Endothelial cell of umbilical vein (primary cell): ENCODE results near the gene SFSWAP. TPM values are rescaled to one million over a fixed set of nuclear protein-coding genes. Genes with fewer than 3 reads are reported as not detected.

Experiments
- BruUV-seq: library from RNA; stranded (reverse); fragments of 400-500 nt; replicated peaks from 2 replicates; lab custom pipeline; 2021; lab: Mats Ljungman, UMichigan
- CTCF ChIA-PET: fragments of 300-600, 350-600 bp; sonication (Branson Sonifier 250); formaldehyde crosslinking; loops from one replicate; lab custom pipeline; 2021; ENCODE audit warnings: antibody characterized with exemption, inconsistent platforms; lab: Charles Lee
- POLR2A ChIA-PET: fragments of 300-600, 350-600 bp; sonication (Branson Sonifier 250); formaldehyde crosslinking; loops from one replicate; lab custom pipeline; 2021; ENCODE audit warnings: antibody characterized with exemption, inconsistent platforms; lab: Charles Lee
- DNase-seq: peaks from one replicate; pipeline ENCODE4 v3.0.0-alpha.2; 2011; ENCODE audit warnings: low read depth, low spot score
- FAIRE-seq: peaks from 2 replicates; lab custom pipeline; 2011; peaks lifted over from hg19 to GRCh38; lab: Jason Lieb, UNC
- H2AFZ ChIP-seq: 2 replicates; pipeline ENCODE4 v1.6.0; 2012; ENCODE audit warnings: low read depth, low read length, control low read depth, inconsistent platforms
- H3K27ac ChIP-seq: 2 replicates; pipeline ENCODE4 v1.5.1; 2011; ENCODE audit warnings: low read depth, mild to moderate bottlenecking, control low read depth, low read length, moderate library complexity; ENCODE audit not compliant: insufficient read depth
- H3K27me3 ChIP-seq, 2 experiments: 2 replicates each; pipeline versions ENCODE4 v1.6.0 to v1.6.1; 2011; ENCODE audit warnings: low read length in 2 of 2, mixed read lengths in 1 of 2; ENCODE audit not compliant: control insufficient read depth in 2 of 2, insufficient read depth in 2 of 2
- H3K36me3 ChIP-seq, 2 experiments: 2 replicates in 1 of 2; 3 replicates in 1 of 2; pipeline ENCODE4 v1.5.1; 2011; ENCODE audit warnings: low read length in 2 of 2, mild to moderate bottlenecking in 1 of 2, moderate library complexity in 1 of 2; ENCODE audit not compliant: control insufficient read depth in 2 of 2, insufficient read depth in 2 of 2; ENCODE audit errors: extremely low read depth in 1 of 2
- H3K4me1 ChIP-seq: 3 replicates; pipeline ENCODE4 v1.5.1; 2011; ENCODE audit warnings: mild to moderate bottlenecking, low read length; ENCODE audit not compliant: control insufficient read depth, insufficient read depth; ENCODE audit errors: extremely low read depth
- H3K4me2 ChIP-seq: 2 replicates; pipeline ENCODE4 v1.6.1; 2011; ENCODE audit warnings: low read length, control low read depth, mixed read lengths; ENCODE audit not compliant: insufficient read depth
- H3K4me3 ChIP-seq, 3 experiments: fragments of 200-600 bp in 1 of 3; sonication (generic), shearing (Covaris generic) in 1 of 3; replicated peaks in 1 of 3; 2 replicates each; pipeline ENCODE4 v1.5.1; 2011 to 2016; ENCODE audit warnings: control low read depth in 3 of 3, low read length in 3 of 3, mild to moderate bottlenecking in 2 of 3, inconsistent platforms in 1 of 3, low read depth in 1 of 3, moderate library complexity in 1 of 3; ENCODE audit not compliant: insufficient read depth in 1 of 3
- H3K79me2 ChIP-seq: 2 replicates; pipeline ENCODE4 v1.6.0; 2012; ENCODE audit warnings: low read length, inconsistent platforms; ENCODE audit not compliant: control insufficient read depth, insufficient read depth
- H3K9ac ChIP-seq: replicated peaks from 2 replicates; pipeline ENCODE3; 2011; ENCODE audit warnings: low read length, control low read depth; ENCODE audit not compliant: insufficient read depth; ENCODE audit errors: extremely low read depth
- H3K9me1 ChIP-seq: replicated peaks from 3 replicates; pipeline ENCODE4 v1.6.0; 2011; ENCODE audit warnings: mild to moderate bottlenecking, low read length; ENCODE audit not compliant: control insufficient read depth, insufficient read depth; ENCODE audit errors: extremely low read depth
- H3K9me3 ChIP-seq: replicated peaks from 2 replicates; pipeline ENCODE4 v1.5.1; 2012; ENCODE audit warnings: low read length, inconsistent platforms; ENCODE audit not compliant: control insufficient read depth, insufficient read depth
- H4K20me1 ChIP-seq: replicated peaks from 2 replicates; pipeline ENCODE3; 2011; ENCODE audit warnings: mild to moderate bottlenecking, low read length; ENCODE audit not compliant: control insufficient read depth, insufficient read depth; ENCODE audit errors: extremely low read depth
- EZH2 ChIP-seq: IDR thresholded peaks from 2 replicates; pipeline ENCODE4 v1.6.1; 2012; ENCODE audit warnings: borderline replicate concordance, low read depth, mild to moderate bottlenecking, moderate library complexity, low read length, inconsistent platforms; ENCODE audit not compliant: severe bottlenecking
- FOS ChIP-seq: IDR thresholded peaks from 2 replicates; pipeline ENCODE4 v1.6.1; 2011; ENCODE audit warnings: mild to moderate bottlenecking, low read length, moderate library complexity, borderline replicate concordance; ENCODE audit not compliant: insufficient read depth
- GATA2 ChIP-seq: IDR thresholded peaks from 2 replicates; pipeline ENCODE4 v1.7.0; 2011; ENCODE audit warnings: low read depth, mild to moderate bottlenecking, moderate library complexity, mixed read lengths, low read length; ENCODE audit not compliant: insufficient read length, insufficient read depth
- JUN ChIP-seq: IDR thresholded peaks from 2 replicates; pipeline ENCODE4 v1.6.1; 2011; ENCODE audit warnings: borderline replicate concordance, low read depth; ENCODE audit not compliant: insufficient read length, insufficient read depth
- MYC ChIP-seq: IDR thresholded peaks from one replicate; pipeline ENCODE4 v1.6.1; 2011; ENCODE audit warnings: mild to moderate bottlenecking, low read depth, low read length
- POLR2A ChIP-seq: IDR thresholded peaks from 2 replicates; pipeline ENCODE4 v1.6.1; 2012; ENCODE audit warnings: low read depth, mild to moderate bottlenecking, control low read depth, low read length
- POLR2AphosphoS5 ChIP-seq: IDR thresholded peaks from 2 replicates; pipeline ENCODE4 v1.6.1; 2012; ENCODE audit warnings: low read depth, mild to moderate bottlenecking, control low read depth, low read length, moderate library complexity; ENCODE audit not compliant: insufficient read depth
- dilution Hi-C: fragments of 300-500 bp; cut with MboI; formaldehyde crosslinking; loops from one replicate; pipeline ENCODE4 v1.15.0; 2019; ENCODE audit warnings: low sequenced_read_pairs; ENCODE audit not compliant: extremely low pct_ligation_motif_present
- intact Hi-C: fragments of 100-400 bp; cut with micrococcal nuclease; formaldehyde crosslinking; loops from one replicate; pipeline ENCODE4 v1.10.0; 2022
- polyA plus RNA-seq, 4 experiments: library from polyadenylated mRNA; depleted of rRNA in 3 of 4; stranded (reverse) in 3 of 4; unstranded in 1 of 4; fragments of >200 nt; gene quantifications; 2 replicates each; pipeline versions ENCODE4 v1.2.1 to v1.2.3, GENCODE V29; 2011 to 2012; ENCODE audit warnings: missing spikeins in 1 of 4
- total RNA-seq: library from RNA; stranded (reverse); gene quantifications from 2 replicates; pipeline ENCODE4 v1.2.3, GENCODE V29; 2021
- TF ChIP-seq, protein P1 (sequence below), 2 donors: IDR thresholded peaks; 1 replicate in 1 of 2; 2 replicates in 1 of 2; pipeline ENCODE4 v1.5.1; 2011; ENCODE audit warnings: low read length in 2 of 2, mild to moderate bottlenecking in 2 of 2, moderate library complexity in 2 of 2, control low read depth in 1 of 2, inconsistent platforms in 1 of 2, low read depth in 1 of 2; ENCODE audit not compliant: insufficient read depth in 1 of 2; ENCODE audit errors: extremely low read depth in 1 of 2
- TF ChIP-seq, protein P2 (sequence below): IDR thresholded peaks from 2 replicates; pipeline ENCODE4 v1.6.1; 2011; ENCODE audit not compliant: insufficient read depth, insufficient read length

Gene SFSWAP
- total and polyA plus RNA-seq, 2 donors (not counting 3 experiments of a cell fraction or from before 2014, with no cell fraction given) = 38.1 to 53.3 TPM

DNA sequence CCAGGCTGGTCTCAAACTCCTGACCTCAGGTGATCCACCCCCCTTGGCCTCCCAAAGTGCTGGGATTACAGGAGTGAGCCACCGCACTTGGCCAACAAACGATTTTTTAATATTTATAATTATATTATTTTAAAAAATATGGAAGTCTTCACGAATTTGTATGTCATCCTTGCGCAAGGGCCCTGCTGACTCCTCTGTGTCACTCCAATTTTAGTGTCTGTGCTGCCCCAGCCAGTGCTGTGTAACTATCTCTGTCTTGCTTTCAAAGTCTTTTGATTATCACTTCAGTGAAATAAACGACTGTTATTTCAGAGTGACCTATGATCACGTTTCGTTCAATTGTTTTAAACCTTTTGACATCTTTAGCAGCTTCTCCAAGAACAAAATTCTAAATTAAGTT, 104.2 kb downstream of the SFSWAP start:
- no peak overlapping the region for H3K9ac ChIP-seq
- H3K4me1 ChIP-seq = no peaks in the 10 kb centered on the region
- H3K27ac ChIP-seq = no peak overlapping the region
- dilution Hi-C loops (no loop called here), intact Hi-C loops (no loop called here)
- no peak overlapping the region for H3K4me2 ChIP-seq
- BruUV-seq = no TSS peak
- no peaks in the 10 kb centered on the region for H3K9me1 ChIP-seq
- no peaks in the 10 kb centered on the region for H3K9me3 ChIP-seq
- H3K79me2 ChIP-seq = no peaks in the 10 kb centered on the region
- H2AFZ ChIP-seq = no peak overlapping the region
- no peaks in the 10 kb centered on the region for H4K20me1 ChIP-seq
- H3K36me3 ChIP-seq = no peaks in the 10 kb centered on the region
- no peaks in the 10 kb centered on the region for H3K27me3 ChIP-seq
- H3K4me3 ChIP-seq = no peak overlapping the region
- POLR2A ChIA-PET = no interaction called here
- no peak for TF ChIP-seq EZH2
- TF ChIP-seq, protein P1, sequence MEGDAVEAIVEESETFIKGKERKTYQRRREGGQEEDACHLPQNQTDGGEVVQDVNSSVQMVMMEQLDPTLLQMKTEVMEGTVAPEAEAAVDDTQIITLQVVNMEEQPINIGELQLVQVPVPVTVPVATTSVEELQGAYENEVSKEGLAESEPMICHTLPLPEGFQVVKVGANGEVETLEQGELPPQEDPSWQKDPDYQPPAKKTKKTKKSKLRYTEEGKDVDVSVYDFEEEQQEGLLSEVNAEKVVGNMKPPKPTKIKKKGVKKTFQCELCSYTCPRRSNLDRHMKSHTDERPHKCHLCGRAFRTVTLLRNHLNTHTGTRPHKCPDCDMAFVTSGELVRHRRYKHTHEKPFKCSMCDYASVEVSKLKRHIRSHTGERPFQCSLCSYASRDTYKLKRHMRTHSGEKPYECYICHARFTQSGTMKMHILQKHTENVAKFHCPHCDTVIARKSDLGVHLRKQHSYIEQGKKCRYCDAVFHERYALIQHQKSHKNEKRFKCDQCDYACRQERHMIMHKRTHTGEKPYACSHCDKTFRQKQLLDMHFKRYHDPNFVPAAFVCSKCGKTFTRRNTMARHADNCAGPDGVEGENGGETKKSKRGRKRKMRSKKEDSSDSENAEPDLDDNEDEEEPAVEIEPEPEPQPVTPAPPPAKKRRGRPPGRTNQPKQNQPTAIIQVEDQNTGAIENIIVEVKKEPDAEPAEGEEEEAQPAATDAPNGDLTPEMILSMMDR (IDR thresholded peaks at IDR 0.05; ENCODE audit: extremely low read depth in 1 of 2, insufficient read depth in 1 of 2, low read depth in 1 of 2, low read length in 2 of 2) = no peak
- no peak for TF ChIP-seq POLR2AphosphoS5
- TF ChIP-seq POLR2A = no peak
- no peak for TF ChIP-seq GATA2
- TF ChIP-seq, protein P2, sequence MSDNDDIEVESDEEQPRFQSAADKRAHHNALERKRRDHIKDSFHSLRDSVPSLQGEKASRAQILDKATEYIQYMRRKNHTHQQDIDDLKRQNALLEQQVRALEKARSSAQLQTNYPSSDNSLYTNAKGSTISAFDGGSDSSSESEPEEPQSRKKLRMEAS = no peak
- no peak for TF ChIP-seq JUN
- TF ChIP-seq FOS = no peak
- no peak for TF ChIP-seq MYC
- CTCF ChIA-PET = no interaction called here
- no peak for FAIRE-seq
- DNase-seq = no peak
